Activated T-helper 1 cell treated with anti-CD3 and anti-CD28 coated beads, Interleukin-2, amount 50 U/mL, for 16 hours (primary cell): Measurements from ENCODE around the gene CAMKK1.

Source experiments
- DNase-seq, 2 donors: peaks; one replicate each; pipeline ENCODE4 v3.0.0-alpha.2; 2020; ENCODE audit warnings: low read depth in 1 of 2, low spot score in 1 of 2

The CAMKK1 gene

GRCh38 chr17:3893003-3893719 is at the start of gene CAMKK1:
TSS of gene CAMKK1 (minus strand) at chr17:3893053. CDS start at chr17:3885687, 7,366 bp downstream.
- DNase-seq, result peak; percentile 69 to 86

GRCh38 chr17:3940965-3941698 is 48.3 kb upstream of the CAMKK1 start:
- no peak for DNase-seq

DNA sequence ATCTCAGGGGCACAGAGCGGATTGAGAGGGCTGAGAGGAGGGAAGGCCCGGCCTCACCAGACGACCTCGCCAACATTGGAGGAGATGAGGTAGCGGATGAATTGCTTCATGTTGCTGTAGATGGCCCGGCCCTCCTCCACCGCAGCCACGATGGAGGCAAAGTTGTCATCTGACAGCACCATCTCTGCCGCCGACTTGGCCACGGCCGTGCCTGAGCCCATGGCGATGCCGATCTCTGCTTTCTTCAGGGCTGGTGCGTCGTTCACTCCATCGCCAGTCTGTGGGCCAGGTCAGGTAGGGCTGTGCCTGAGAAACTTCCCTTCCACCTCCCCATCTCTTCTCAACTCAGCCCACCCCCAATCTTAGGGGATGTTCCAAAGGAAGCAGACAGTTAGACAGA is 44.5 kb upstream of the CAMKK1 start:
- DNase-seq, result no peak

GRCh38 chr17:3935825-3936355 is 43.0 kb upstream of the CAMKK1 start:
- DNase-seq, result no peak

DNA sequence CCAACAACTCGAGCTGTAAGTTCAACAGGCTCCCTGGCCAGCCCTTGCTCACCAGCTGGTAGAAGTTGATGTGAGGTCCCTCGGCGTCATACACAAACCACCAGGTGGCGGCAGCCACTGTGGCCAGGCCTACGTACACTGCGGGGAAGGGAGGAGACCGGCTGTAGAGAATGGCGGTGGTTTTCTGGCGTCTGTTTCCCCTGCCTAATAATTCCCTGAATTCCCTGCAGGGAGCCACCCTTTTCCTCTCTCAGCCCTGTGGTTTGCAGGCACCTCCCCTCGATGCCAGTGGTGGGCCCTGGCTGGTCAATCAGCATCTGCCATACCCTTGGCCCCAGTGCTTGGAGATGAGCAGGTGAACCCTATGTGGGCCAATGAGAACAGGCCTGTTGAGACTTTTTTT is 42.3 kb upstream of the CAMKK1 start:
- no peak for DNase-seq

GRCh38 chr17:3929764-3930163 is 36.9 kb upstream of the CAMKK1 start:
- no peak for DNase-seq

GRCh38 chr17:3929181-3929580 is 36.3 kb upstream of the CAMKK1 start:
- no peak for DNase-seq

GRCh38 chr17:3928406-3928805 is 35.6 kb upstream of the CAMKK1 start:
- DNase-seq, result no peak

DNA sequence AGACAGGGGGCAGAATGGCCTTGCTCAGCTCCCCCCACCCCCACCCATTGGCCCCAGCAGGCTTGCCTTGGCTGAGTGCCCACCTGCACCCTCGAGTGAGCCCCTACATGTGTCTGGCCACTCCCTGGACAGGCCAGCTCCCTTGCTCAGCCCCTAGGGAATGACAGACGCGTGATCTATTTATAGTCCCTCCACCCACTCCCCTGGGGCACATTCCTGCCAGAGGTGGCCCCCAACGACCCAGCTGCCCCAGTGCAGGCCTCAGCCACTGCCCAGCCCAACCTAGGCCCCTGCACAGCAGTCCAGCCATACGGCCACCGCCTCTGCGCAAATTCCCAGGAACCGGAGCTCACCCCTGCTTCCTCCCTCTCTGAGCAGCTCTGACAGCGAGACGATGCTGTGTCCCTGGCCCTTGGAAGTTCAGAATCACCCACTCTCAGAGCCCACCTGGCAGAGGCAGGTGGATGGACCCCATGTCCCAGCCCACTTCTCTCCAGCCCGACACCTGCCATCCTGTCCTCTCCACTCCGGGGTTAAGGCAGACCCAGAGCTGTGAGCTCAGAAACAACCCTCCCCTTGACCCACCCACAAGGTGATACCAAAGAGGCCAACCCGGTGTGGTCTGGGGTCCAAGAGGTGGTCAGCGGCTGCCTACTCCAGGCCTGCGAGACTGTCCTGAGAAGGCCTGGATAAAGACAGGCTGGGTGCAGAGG is 34.9 kb upstream of the CAMKK1 start:
- no peak for DNase-seq

- DNase-seq, result no peak
Measured at GRCh38 chr17:3926860-3927627, 34.2 kb upstream of the CAMKK1 start.

DNA sequence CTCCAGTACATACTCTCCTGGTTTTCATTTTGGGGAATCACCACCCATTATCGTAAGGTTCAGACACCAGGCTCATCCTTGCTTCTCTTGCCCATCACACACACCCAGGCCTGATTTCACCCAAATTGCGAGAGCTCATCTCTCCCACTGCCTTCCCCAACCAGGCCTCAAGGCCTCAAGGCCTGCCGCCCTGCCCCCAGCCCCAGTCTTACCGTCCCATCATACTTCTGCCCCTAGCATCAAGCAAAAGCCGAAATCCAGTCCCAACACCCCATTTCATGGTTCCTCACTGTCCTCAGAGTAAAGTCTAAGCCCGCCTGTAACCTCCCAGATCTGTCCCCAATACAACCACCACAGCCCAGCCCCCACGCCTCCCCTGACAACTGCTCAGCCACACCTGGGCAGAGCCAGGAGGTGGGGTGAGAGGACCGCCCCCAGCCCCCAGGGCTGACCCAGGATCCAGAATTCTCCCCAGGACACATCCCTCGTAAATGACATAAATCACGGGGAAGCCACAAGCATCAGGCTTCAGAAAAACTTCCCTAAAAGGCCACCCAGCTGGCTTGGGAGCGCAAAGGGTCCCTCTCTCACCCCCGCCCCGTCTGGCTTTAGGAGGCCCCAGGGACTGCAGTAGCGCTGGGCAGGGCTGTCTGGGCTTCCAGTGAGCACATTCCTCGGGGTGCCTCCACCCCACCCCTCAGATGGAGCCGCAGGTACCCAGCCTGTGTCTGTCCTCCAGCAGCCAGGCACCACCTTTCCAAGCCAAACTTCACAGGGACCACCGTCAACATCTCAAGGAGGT is 33.0 kb upstream of the CAMKK1 start:
- no peak for DNase-seq

DNA sequence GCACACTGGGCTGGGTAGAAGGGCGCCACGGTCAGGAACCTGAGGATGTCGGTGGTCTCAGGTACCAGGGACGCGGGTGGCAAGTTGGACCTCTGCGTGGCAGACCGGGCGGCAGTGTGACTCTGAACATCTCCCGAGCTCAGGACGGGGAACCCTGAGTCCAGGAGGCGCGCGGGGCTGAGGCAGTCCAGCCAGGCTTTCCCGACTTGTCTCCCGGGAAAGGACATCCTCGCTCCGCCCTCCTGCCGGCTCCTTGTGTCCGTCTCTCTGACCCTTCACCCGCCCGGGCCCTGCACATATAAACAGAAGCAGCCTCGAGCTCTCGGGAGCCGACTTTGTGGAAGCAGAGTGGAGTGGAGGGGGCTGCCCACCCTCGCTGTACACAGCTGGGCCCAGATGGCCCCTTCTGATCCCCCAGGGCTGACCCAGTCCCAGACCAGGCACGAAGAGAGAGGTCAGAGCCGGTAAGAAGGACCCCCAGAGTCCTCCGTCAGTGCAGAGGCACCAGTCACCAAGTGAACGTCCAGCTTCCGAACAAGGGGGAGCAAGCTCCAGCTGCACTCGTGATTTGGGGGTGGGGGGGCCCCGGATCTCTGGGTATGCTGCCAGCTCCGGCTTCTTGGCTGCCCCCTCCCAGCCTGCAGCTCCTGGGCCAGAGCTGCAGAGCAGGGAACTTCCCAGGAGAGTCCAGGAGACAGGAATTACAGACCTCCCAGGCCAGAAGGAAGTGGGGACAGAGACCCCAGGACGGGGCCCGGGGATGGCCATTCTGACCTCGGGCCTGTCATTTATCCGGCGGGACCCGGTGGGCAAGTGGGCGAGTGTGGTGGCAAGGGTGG is 31.9 kb upstream of the CAMKK1 start:
- no peak for DNase-seq

GRCh38 chr17:3923466-3924190 is 30.8 kb upstream of the CAMKK1 start:
- no peak for DNase-seq

DNA sequence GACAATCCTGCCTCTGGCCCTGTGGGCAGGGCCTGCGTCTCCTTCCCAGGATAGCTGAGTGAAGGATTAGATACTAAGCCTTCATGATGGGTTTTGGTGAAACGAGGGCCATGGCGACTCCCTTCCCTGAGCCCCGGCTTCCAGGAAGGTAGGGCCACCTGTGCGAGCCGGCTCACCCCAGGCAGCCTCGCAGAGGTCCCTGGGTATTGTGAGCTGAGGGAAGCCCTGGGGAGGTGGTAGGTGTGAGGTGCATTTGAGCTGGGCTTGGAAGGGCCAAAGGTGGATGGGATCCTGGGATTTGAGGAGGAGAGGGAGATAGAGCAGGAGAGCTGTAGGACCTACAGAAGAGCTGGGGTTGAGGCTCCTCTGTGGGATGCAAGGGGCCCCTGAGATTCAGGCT is 29.9 kb upstream of the CAMKK1 start:
- no peak for DNase-seq

DNA sequence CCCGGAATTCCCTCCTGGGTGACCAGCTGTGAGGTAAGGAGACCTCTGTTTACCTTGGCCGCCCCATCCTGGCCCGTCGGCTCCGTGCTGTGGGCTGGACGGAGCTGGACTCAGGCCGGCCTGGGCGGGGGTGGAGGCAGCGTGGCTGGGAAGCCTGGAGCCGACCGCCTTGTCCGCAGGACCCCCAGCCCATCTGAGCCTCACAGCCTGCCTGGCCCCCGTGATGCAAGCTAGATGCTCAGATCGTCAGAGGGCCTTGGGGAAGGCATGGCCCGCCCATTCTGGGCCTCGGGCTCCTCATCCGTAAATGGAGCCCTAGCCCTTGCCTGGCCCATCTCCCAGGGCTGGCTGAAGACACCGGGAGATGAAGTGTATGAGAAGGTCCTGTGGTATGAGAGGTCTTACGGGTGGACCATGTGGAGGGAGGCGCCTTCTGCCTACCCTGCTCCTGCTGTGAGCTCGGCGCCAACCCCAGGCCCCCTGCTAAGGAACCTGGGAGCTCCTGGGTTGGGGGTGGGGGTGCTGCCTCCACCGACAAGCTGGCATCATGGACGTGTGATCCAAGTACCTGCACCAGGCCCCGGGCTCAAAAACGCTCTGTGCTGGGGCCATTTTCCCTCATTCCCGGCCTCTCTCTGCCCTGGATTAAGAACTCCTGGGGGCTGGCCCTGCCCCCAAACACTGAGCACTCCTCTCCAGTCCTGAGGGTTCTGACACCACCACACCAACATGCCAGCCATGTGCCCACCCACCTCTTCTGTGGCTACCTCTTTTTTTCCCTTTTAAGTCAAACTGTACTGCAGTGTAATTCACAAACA is 28.9 kb upstream of the CAMKK1 start:
- no peak for DNase-seq

GRCh38 chr17:3921006-3921405 is 28.2 kb upstream of the CAMKK1 start:
- DNase-seq, result no peak

DNA sequence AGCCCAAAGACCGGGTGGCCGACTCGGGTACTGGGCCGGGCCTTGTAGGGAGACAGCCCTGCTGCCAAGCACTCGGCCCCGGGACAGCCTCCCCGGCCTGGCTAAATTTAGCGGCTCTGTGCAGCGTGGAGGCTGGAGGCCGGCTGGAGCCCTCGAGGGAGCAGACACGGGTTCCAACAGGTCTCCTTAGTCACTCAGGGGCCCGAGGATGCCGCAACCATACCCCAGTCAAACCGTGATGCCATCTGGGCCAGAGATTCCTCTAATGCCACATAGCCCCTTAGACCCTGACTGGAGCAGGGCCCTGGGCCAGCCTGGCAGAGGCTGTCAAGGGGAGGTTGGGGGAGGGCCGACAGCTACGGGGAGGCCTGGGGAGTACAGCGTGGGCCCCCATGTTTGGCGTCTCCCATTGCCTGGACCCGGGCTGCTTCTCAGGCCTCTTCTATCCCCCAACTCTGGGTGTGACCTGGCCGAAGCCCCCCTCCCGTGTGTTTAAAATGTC is 26.3 kb upstream of the CAMKK1 start:
- no peak for DNase-seq
